ENCODE results near the gene ASIC1.

- TF ChIP-seq CTCF (IDR thresholded peaks at IDR 0.05; ENCODE audit: insufficient read depth, low read depth, low read length), result no peak
- no peak for TF ChIP-seq EZH2 (IDR thresholded peaks at IDR 0.05; ENCODE audit: insufficient read depth, low read length)
Measured at GRCh38 chr12:50090391-50090790, 33.0 kb downstream of the ASIC1 start.
